Heart right ventricle (tissue), 16 donors: Measurements from ENCODE around the gene VWC2. TPM values are rescaled to one million over a fixed set of nuclear protein-coding genes. Genes with fewer than 3 reads are reported as not detected.

ENCODE experiments used
- ATAC-seq, 8 donors: fragments of 200-7000 bp; cut with Tn5 transposase; one replicate each; pipeline ENCODE4 v1.9.1; 2020; ENCODE audit warnings: mild to moderate bottlenecking in 8 of 8, moderate library complexity in 8 of 8, moderate number of reproducible peaks in 1 of 8
- DNase-seq, 2 donors: peaks; one replicate each; pipeline ENCODE4 v3.0.0-alpha.2; 2020
- H3K27ac ChIP-seq, 10 donors: fragments of 200-600 bp; sonication (generic) in 2 of 10; one replicate each; pipeline versions ENCODE4 v1.5.0 to v1.8.0; 2020 to 2022; ENCODE audit warnings: mild to moderate bottlenecking in 3 of 10
- H3K27me3 ChIP-seq, 7 donors: fragments of 200-600 bp; one replicate each; pipeline ENCODE4 v1.8.0; 2021 to 2022; ENCODE audit warnings: mild to moderate bottlenecking in 2 of 7
- H3K36me3 ChIP-seq, 9 donors: fragments of 200-600 bp; sonication (generic) in 1 of 9; one replicate each; pipeline versions ENCODE4 v1.5.0 to v1.8.0; 2020 to 2022; ENCODE audit warnings: mild to moderate bottlenecking in 2 of 9
- H3K4me1 ChIP-seq, 9 donors: fragments of 200-600 bp; sonication (generic) in 1 of 9; one replicate each; pipeline versions ENCODE4 v1.5.0 to v1.8.0; 2020 to 2022; ENCODE audit warnings: mild to moderate bottlenecking in 4 of 9
- H3K4me3 ChIP-seq, 10 donors: fragments of 200-600 bp; sonication (generic) in 2 of 10; one replicate each; pipeline versions ENCODE4 v1.5.0 to v1.8.0; 2020 to 2022; ENCODE audit warnings: mild to moderate bottlenecking in 7 of 10, moderate library complexity in 2 of 10
- H3K9me3 ChIP-seq, 11 donors: fragments of 200-600 bp in 10 of 11; sonication (generic) in 2 of 11; one replicate each; pipeline versions ENCODE4 v1.5.0 to v1.8.0; 2013 to 2022; ENCODE audit warnings: mild to moderate bottlenecking in 2 of 11, control low read depth in 1 of 11, moderate library complexity in 1 of 11
- WGBS, 2 donors: extraction: QIAGEN DNeasy Blood & Tissue Kit; methylation state at CpG; one replicate each; pipeline ENCODE4 v1.1.7; 2013; ENCODE audit warnings: inconsistent platforms in 1 of 2; 5-methylcytosine and 5-hydroxymethylcytosine counted together
- intact Hi-C, 10 donors: fragments of 100-400 bp; cut with DNase I; formaldehyde crosslinking; loops; one replicate each; pipeline versions ENCODE4 v1.11.1 to v1.14.2; 2022
- polyA plus RNA-seq, 2 donors: library from polyadenylated mRNA; stranded (reverse); fragments of 200-250 nt; gene quantifications; one replicate each; pipeline ENCODE4 v1.2.3, GENCODE V29; 2013
- total RNA-seq, 10 donors: library from RNA; stranded (reverse); fragmentation: NEBNext Ultra II Directional in 3 of 10; extraction: Animal tissue kit (Norgen Biotek cat#: 25700) in 3 of 10; gene quantifications; one replicate each; pipeline versions ENCODE4 v1.2.1 to v1.2.4, GENCODE V29; 2021 to 2023
- TF ChIP-seq, protein P1 (sequence below), 9 donors: fragments of 200-600 bp; sonication (generic) in 2 of 9; IDR thresholded peaks; one replicate each; pipeline versions ENCODE4 v1.5.0 to v1.8.0; 2021 to 2022; ENCODE audit warnings: antibody characterized with exemption in 9 of 9, mild to moderate bottlenecking in 5 of 9, moderate library complexity in 1 of 9
- donor health status: Arrhythmogenic right ventricular cardiomyopathy.
- donor health status: ischemic (EF 13 %, LVEDD 7.1; RV severe dilation, severe dysfunction).
- donor health status: healthy with polysubstance abuse.
- donor health status: DM: no; HTN: yes; CAD: no.
- donor health status: DM: no; HTN: no; CAD: no.
- donor health status: ischemic (EF 25% LVEDD 6.9; RV normal size, moderate dysfunction).
- donor health status: ischemic (EF 25% LVEDD 5.7; RV mildly dilated, moderate dysfunction).
- donor health status: healthy.
- donor health status: DM: yes; HTN: yes; CAD: no.
- donor health status: Ischemic cardiomyopathy.
- donor health status: ischemic (EF 35%, LVEDD 5.7; RV mildly dilated, moderate dysfunction).
- donor health status: nonischemic (EF 11% LVEDD 7.7; RV severe dilation, severe dysfunction).
- donor health status: DM: yes; HTN: yes; CAD: no.
- donor health status: PGD.
- donor health status: ischemic (EF 29% LVEDD 5.4; RV normal size, mild dysfunction).
- donor health status: nonischemic (EF 23%, LVEDD 6.1; RV moderate dilation, normal function).

Gene VWC2
- total and polyA plus RNA-seq, 12 donors: 2.1 to 12.9 (median 8.6) TPM

DNA sequence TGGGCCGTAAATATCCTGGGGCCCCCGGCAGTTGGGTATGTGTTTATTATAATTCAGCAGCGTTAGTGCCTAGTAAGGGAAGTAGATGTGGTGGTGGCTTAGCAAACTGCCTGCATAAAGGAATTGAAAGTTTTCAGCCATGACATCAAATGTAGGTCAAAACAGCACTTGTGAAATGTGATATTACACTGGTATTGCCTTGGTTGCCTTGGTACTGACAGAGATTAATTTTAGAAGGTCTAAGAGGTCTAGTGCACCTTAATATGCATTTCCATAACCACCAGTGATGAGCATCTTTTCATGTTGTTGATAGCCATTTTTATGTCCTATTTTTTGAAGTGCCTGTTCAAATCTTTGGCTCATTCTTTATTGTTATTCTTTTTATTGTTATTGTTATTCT lies 50.1 kb downstream of the VWC2 start:
- 78 to 86% methylated on average over 3 of the region's 3 CpGs for WGBS, 2 donors
- peaks cover 0 to 17% (median 0%) of the 10 kb centered on the region in 9 donors for H3K4me1 ChIP-seq
- H3K27me3 ChIP-seq: no peaks in the 10 kb centered on the region
- peaks cover 0 to 10% (median 0%) of the 10 kb centered on the region in 11 donors for H3K9me3 ChIP-seq
- intact Hi-C loops: no loop called here
- ATAC-seq (peak in 3 of 8 donors; percentile 12 to 48 (median 31)), DNase-seq (no peak)
- TF ChIP-seq, protein P1, sequence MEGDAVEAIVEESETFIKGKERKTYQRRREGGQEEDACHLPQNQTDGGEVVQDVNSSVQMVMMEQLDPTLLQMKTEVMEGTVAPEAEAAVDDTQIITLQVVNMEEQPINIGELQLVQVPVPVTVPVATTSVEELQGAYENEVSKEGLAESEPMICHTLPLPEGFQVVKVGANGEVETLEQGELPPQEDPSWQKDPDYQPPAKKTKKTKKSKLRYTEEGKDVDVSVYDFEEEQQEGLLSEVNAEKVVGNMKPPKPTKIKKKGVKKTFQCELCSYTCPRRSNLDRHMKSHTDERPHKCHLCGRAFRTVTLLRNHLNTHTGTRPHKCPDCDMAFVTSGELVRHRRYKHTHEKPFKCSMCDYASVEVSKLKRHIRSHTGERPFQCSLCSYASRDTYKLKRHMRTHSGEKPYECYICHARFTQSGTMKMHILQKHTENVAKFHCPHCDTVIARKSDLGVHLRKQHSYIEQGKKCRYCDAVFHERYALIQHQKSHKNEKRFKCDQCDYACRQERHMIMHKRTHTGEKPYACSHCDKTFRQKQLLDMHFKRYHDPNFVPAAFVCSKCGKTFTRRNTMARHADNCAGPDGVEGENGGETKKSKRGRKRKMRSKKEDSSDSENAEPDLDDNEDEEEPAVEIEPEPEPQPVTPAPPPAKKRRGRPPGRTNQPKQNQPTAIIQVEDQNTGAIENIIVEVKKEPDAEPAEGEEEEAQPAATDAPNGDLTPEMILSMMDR (IDR thresholded peaks at IDR 0.05): no peak
- peak overlapping the region in 2 of 10 donors; percentile 14 to 24 for H3K27ac ChIP-seq
- H3K36me3 ChIP-seq: no peaks in the 10 kb centered on the region
- H3K4me3 ChIP-seq: no peak overlapping the region

DNA sequence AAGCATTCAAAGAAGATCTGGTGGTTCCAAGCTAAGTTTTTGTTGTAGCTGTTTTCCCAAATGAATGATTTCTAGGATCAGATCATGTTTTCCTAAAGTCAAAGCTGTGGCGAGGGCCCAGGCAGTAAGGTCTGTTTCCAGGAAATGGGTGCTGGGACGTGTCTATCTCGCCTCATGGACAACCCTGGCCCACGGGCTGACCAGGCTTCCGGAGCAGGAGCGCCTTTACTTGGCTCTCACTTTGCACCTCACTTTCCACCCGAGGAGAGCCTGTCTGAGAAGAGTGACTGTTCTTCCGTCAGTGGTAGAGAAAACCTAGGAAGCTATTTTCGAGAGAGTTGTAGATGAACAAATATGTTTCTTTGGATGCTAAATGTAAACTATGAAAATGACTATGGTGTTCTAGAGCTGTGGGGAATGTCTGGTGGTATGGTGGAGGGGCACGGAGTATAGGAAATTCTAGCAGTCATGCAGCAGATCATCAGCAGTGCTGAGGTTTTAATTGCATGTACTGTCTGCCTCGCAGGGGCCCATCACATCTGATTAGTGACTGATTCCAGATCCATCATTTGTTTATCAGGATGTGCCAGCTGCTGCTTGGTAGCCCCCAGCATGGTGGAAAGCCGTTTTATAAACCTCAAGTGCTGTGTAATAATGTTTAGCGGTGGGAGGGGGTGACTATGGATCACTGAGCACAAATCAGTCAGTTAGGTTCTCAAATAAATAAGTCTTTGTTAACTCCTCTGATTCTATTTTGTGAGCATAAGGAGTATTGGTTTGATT lies 66.6 kb downstream of the VWC2 start:
- Histone ChIP-seq H3K27me3 (no peaks in the 10 kb centered on the region), H3K9me3 (no peaks in the 10 kb centered on the region), H3K4me1 (peaks cover 0 to 10% (median 0%) of the 10 kb centered on the region in 9 donors), H3K27ac (peak overlapping the region in 1 of 10 donors; percentile 20), H3K36me3 (no peaks in the 10 kb centered on the region), H3K4me3 (no peak overlapping the region)
- DNase-seq: no peak
- peak in 2 of 8 donors; percentile 44 to 76 for ATAC-seq
- WGBS, 2 donors: 62 to 63% methylated on average over 13 of the region's 13 CpGs
- TF ChIP-seq, protein P1 (IDR thresholded peaks at IDR 0.05): no peak
- intact Hi-C loops: loop anchor here in 1 of 10 donors (10.0 kb wide), 1 partner anchor 45 kb away; no protein-coding TSS in a partner anchor

DNA sequence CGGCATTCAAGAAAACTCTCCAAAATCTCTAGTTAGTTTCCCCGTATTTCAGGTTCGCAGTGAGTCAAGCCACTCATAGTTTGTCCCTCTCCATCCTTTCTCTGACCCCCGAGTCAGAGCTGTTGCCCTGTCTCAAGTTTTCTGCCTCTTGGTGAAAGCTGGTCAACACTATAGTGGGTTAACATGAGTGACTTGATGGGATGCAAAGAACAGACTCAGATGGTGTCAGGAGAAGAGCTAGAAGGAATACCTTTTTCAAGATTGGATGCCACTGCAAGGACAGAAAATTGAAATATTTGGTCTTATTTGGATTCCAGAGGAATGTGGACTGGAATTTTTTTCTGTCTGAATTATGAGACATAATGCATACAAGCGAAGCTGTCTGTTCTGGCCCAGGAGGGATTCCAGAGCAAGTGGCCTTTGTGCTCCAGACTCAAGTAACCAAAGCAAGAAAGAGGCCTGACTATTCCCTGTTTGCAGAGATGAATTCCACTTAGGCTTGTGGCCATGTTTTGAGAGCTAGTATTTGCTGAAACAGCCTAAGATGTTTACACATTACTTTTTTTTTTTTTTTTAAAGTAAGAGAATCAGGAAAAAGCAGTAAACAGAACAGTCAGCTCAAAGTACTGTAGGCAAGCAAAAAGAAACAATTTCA lies 67.4 kb downstream of the VWC2 start:
- WGBS, 2 donors: 77 to 84% methylated on average over 5 of the region's 5 CpGs
- no peaks in the 10 kb centered on the region for H3K27me3 ChIP-seq
- intact Hi-C loops: loop anchor here in 1 of 10 donors (10.0 kb wide), 1 partner anchor 46 kb away; no protein-coding TSS in a partner anchor
- H3K4me1 ChIP-seq: peaks cover 0 to 17% (median under 1%) of the 10 kb centered on the region in 9 donors
- H3K9me3 ChIP-seq: no peaks in the 10 kb centered on the region
- no peak for ATAC-seq
- no peaks in the 10 kb centered on the region for H3K36me3 ChIP-seq
- no peak overlapping the region for H3K27ac ChIP-seq
- TF ChIP-seq, protein P1 (IDR thresholded peaks at IDR 0.05): no peak
- DNase-seq: no peak
- no peak overlapping the region for H3K4me3 ChIP-seq

DNA sequence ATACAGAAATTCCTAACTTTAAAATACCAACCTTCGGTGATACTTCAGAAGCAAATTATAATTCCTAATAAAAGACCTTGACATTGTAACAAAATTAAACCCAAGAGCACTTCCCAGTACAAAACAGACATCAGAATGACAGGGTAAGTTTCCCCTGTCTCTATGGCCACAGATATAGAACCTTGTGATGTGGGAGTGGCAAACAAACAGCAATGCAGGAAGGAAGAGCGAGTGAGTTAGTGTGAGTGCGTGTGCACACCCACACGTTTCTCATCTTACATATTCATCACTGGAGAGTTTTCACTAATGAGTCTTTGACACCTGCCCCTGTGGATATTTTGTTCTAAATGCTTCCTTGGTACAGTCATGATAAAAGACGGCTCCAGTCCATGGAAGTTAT lies 72.2 kb downstream of the VWC2 start:
- peaks cover 0 to 23% (median 8%) of the 10 kb centered on the region in 9 donors for H3K4me1 ChIP-seq
- TF ChIP-seq, protein P1 (IDR thresholded peaks at IDR 0.05): no peak
- H3K4me3 ChIP-seq: no peak overlapping the region
- H3K9me3 ChIP-seq: no peaks in the 10 kb centered on the region
- H3K27me3 ChIP-seq: no peaks in the 10 kb centered on the region
- no peak for DNase-seq
- no peaks in the 10 kb centered on the region for H3K36me3 ChIP-seq
- H3K27ac ChIP-seq: peak overlapping the region in 1 of 10 donors; percentile 9
- ATAC-seq: peak in 6 of 8 donors; percentile 43 to 76 (median 64)
- intact Hi-C loops: loop anchor here in 2 of 10 donors (5.0 to 10.0 kb wide), 2 partner anchors 51 to 213 kb away; no protein-coding TSS in a partner anchor
- 25 to 29% methylated on average over 5 of the region's 5 CpGs for WGBS, 2 donors
